GM18858 (cell line): ENCODE measurements around the gene HPN.
"Not testable (repeated sequence)": the region's sequence is repeated elsewhere in the genome, so short reads cannot be mapped to it uniquely, and the experiment has no call there.

Source experiments
- ATAC-seq: cut with Tn5 transposase; IDR thresholded peaks from one replicate; pipeline ENCODE4 v1.9.1; 2021; ENCODE audit not compliant: unreplicated experiment

Gene HPN

GRCh38 chr19:35100588-35101533 is 59.3 kb downstream of the HPN start:
- ATAC-seq, result no peak

DNA sequence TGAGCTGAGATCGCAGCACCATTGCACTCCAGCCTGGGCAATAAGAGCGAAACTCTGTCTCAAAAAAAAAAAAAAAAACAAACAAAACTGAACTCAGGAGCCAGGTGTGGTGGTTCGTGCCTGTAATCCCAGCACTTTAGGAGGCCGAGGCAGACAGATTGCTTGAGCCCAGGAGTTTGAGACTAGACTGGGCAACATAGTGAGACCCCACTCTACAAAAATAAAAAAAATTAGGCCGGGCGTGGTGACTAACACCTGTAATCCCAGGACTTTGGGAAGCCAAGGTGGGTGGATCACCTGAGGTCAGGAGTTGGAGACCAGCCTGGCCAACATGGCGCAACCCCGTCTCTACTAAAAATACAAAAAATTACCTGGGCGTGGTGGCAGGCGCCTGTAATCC is 60.4 kb downstream of the HPN start:
- not testable (repeated sequence) for ATAC-seq

GRCh38 chr19:35103614-35104013 is 62.1 kb downstream of the HPN start:
- not testable (repeated sequence) for ATAC-seq

GRCh38 chr19:35104361-35104760 is 62.8 kb downstream of the HPN start:
- no peak for ATAC-seq

DNA sequence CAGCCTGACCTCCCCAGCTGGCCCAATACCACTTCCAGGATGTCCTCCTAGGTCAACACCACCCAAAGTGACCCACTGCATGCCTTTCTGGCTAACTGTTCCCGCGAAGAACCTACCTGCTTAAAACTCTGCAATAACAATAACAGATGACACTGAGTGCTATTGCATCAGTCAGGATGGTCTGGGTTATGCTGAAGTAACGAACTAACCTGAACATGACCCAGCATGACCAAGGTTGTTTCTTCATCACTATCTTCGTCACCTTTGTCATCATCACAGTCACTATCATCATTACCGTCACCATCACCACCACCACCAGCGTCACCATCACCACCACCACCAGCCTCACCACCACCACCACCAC is 63.5 kb downstream of the HPN start:
- no peak for ATAC-seq

- ATAC-seq, result no peak
Observed at GRCh38 chr19:35105411-35106290, 64.1 kb downstream of the HPN start.

DNA sequence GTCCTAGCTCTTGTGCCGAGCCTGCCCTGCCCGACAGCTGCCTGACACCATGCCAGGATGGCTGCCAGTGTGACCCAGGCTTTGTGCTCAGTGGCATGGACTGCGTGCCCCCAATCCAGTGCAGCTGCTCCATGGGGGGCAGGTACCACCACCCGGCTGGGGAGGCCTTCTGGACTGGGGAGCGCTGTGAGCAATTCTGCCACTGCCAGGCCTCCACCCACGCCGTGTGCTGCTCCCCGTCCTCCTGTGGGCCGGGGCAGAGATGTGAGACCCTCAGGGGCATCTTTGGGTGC is 64.7 kb downstream of the HPN start:
- no peak for ATAC-seq

GRCh38 chr19:35106898-35107541 is 65.5 kb downstream of the HPN start:
- ATAC-seq, result no peak

GRCh38 chr19:35107545-35107944 is 66.0 kb downstream of the HPN start:
- no peak for ATAC-seq

DNA sequence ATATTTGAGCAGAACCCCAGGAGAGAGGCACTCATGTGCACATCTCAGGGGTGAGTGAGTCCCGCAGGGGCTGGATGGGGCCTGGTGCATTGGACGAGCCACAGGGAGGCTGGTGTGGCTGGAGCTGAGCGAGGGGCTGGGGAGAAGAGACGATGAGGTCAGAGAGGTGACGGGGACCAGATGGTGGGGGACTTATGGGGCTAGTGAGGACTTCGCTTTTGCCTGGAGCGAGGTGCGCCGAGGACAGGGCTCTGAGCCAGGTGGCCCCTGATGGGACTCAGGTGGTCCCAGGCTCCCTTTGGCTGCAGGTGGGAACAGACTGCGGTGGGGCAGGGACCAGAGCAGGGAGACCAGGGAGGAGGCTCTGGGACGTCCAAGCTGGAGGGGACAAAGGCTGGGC is 67.2 kb downstream of the HPN start:
- ATAC-seq, result no peak

DNA sequence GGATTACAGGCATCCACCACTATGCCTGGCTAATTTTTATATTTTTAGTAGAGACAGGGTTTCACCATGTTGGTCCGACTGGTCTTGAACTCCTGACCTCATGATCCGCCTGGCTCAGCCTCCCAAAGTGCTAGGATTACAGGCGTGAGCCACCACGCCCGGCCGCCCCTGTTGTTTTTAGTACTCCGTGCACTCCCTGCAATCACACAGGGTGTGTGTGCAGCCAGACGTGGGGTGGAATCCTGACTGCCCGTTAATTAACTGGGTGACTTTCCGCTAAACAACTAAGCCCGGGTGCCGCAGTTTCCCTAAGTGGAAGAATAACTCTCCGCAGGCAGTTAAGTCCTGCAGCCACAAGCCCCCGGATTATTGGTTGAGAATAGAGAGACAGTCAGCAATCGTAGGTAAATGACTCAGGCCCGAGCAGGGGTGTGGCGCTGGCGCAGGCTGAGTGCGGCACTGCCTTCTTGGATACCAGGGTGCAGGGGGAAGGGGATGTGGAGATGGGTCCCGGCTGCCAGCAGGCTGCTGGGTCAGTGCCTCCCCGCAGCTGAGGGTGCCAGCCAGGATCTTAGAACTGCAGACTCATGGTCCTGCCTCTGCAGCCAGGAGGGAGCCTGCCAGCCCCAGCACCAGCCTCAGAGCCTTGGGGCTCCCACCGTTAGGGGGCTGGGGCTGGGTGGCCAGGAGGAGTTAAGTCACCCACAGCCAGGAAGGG is 68.0 kb downstream of the HPN start:
- ATAC-seq, result no peak

DNA sequence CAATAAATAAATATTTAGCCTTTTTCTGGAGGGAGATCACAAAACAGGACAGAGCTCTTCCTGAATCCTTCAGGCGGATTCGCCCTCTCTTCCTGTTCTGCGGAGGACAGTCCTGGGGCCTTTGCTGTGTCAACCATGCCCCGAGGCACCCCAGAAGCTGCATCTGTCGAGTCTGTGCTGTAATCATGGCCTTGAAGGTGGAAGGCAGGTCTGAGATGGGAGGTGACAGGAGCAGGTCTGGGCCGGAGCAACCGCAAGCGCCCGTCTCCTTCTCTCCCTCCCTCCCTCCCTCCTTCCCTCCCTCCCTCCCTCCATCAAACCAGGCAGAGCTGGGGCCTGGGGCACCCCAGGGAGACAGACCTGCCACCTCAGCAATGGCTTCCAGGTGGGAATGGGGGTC is 69.5 kb downstream of the HPN start:
- ATAC-seq, result no peak

GRCh38 chr19:35112995-35113688 is 71.6 kb downstream of the HPN start:
- ATAC-seq, result no peak

- no peak for ATAC-seq
Observed at GRCh38 chr19:35114353-35115176, 73.0 kb downstream of the HPN start.

DNA sequence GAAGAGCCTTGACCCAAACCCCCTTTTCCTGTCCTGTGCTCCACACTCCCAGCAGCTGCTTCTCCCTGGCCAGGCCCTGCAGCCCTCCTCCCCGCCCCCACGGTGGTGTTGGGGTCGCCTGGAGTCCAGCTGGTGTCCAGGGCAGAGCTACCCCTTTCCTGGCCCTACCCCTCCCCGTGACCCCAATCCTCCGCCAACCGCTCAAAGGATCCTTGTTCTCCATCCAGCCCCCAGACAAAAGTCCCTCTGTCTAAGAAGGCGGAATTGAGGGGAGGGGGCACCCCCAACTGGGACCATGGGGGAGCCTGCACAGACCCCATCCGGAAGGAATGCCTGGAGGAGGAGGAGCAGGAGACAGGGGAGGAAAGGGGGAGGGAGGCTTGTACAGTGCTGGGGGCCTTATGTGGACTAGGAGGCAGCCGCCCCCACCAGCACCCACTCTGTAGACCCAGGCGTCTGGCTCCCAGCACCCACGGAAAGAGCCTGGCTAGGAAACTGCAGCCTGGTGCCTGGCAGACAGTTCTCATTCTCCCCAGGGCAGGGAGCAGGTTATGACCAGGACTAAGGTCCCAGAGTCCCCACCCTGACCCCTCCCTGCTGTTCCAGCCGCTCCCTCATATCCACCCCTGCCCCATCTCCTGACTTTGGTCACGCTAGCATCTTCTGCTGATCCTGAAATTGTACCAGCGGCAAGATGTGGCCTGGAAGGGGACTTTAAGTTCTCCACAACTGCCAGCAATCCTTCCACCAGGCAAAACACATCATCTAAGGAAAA is 73.8 kb downstream of the HPN start, which contains the start of gene FXYD3:
TSS of gene FXYD3 (plus strand) at position 647 of the 775 bp plus-strand sequence. CDS start 3,554 bp downstream, outside the sequence.
- no peak for ATAC-seq
